GM12873 (cell line): Measurements from ENCODE around the gene PTPRA.

Source experiments
- TF ChIP-seq, protein P1 (sequence below): IDR thresholded peaks from 2 replicates; pipeline ENCODE4 v1.5.1; 2012; ENCODE audit warnings: low read depth, mild to moderate bottlenecking, moderate library complexity, low read length, control low read depth; ENCODE audit not compliant: insufficient read depth; ENCODE audit errors: missing control alignments

Gene PTPRA

DNA sequence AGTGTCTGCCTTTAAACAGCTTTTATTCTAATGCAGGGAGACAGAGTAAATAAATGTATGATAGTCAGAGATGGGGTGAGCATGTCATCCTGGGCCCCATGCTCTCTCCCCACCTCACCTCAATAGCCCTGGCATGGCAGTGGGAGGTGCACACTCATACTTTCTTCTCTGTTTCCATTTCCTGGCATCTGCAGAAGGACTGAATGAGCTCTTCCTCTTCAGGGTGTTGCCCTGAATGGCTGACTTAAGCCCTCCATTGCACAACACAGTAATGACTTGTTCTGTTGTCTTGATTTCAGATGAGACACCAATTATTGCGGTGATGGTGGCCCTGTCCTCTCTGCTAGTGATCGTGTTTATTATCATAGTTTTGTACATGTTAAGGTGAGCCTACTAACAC lies 113.2 kb downstream of the PTPRA start:
- TF ChIP-seq, protein P1, sequence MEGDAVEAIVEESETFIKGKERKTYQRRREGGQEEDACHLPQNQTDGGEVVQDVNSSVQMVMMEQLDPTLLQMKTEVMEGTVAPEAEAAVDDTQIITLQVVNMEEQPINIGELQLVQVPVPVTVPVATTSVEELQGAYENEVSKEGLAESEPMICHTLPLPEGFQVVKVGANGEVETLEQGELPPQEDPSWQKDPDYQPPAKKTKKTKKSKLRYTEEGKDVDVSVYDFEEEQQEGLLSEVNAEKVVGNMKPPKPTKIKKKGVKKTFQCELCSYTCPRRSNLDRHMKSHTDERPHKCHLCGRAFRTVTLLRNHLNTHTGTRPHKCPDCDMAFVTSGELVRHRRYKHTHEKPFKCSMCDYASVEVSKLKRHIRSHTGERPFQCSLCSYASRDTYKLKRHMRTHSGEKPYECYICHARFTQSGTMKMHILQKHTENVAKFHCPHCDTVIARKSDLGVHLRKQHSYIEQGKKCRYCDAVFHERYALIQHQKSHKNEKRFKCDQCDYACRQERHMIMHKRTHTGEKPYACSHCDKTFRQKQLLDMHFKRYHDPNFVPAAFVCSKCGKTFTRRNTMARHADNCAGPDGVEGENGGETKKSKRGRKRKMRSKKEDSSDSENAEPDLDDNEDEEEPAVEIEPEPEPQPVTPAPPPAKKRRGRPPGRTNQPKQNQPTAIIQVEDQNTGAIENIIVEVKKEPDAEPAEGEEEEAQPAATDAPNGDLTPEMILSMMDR, result no peak

DNA sequence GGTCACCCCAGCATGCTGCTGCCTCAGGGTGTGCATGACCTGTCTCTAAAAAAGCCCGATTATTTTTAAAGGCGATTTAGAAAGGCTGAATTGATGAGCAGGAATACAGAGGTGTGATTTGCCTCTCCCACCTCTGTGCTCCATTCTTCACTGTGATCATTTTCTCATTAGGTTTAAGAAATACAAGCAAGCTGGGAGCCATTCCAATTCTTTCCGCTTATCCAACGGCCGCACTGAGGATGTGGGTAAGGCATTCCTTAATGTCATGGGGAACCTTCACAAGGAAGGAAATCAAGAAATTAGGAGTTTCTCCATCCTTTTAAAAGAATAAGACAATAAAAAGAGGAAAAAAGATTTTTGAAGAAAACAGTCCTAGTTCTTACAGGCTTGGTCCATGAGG lies 114.6 kb downstream of the PTPRA start:
- TF ChIP-seq, protein P1, result no peak

DNA sequence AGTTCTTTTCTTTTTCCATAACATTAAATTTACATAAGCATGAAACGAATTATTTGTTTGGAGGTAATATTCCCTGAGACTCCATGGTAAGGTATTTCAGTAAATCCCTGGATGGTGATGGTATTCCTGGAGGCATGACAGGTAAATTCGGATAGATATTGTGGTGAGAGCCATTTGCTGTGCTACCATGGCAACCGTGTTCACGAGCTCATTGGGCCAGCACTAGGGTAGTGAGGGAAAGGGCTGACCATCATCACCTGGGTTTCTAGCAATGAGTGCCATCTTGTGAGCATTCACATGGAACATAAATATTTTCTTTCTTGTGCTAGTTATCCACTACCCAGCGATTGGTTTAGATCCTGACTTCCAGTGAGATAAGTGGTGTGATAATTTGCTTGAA lies 118.3 kb downstream of the PTPRA start:
- TF ChIP-seq, protein P1, result no peak

DNA sequence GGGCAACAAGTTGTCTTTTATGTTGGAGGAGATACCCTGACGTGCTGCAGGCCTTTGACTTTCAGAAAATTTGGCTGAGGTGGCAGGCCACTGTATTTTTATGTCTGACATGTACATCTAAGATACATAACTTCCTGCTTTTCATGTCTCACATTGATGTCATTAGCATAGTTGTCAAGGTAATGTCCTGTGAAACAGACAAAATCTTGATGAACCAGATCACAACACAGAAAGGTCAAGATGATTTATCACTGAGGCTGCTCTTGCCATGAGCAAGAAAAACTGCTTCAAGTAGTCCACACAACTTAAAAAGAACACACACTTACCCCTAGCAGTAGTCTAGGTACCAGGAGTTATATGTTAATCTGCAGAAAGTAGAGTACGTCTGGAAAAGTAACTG lies 120.0 kb downstream of the PTPRA start:
- TF ChIP-seq, protein P1, result no peak

DNA sequence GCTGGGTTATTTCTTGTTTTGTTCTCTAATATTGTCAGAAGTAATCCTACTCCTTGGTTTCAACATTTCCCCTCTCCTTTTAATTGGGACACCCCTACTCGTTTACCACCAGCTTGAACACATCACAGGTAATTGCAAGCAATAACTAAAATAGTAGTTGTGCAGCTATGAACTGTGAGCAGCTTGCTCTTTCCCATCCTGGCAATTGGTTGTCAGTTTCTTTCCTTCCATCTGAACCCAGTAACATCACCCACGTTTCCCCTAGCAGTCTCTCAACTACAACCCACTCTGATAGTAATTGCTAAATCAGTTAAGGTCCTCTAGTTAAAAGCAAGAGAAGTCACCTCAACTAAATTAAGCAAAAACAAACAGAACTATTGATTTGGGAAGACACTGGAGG lies 122.5 kb downstream of the PTPRA start:
- TF ChIP-seq, protein P1, result no peak

DNA sequence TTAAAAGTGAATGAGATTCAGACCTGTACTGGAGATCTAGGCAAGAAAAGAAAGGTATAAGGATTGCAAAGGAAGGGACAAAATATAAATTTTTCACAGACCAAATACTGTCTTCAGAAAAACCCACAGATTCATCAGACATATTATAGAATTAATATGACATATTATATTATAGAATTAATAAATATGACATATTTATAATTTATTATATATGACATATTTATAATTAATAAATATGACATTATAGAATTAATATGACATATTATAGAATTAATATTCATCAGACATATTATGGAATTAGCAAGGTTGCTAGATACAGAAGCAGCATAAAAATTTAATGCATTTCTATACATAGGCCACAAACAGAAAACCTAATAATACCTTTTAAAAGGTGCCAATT lies 125.4 kb downstream of the PTPRA start:
- TF ChIP-seq, protein P1, result no peak

DNA sequence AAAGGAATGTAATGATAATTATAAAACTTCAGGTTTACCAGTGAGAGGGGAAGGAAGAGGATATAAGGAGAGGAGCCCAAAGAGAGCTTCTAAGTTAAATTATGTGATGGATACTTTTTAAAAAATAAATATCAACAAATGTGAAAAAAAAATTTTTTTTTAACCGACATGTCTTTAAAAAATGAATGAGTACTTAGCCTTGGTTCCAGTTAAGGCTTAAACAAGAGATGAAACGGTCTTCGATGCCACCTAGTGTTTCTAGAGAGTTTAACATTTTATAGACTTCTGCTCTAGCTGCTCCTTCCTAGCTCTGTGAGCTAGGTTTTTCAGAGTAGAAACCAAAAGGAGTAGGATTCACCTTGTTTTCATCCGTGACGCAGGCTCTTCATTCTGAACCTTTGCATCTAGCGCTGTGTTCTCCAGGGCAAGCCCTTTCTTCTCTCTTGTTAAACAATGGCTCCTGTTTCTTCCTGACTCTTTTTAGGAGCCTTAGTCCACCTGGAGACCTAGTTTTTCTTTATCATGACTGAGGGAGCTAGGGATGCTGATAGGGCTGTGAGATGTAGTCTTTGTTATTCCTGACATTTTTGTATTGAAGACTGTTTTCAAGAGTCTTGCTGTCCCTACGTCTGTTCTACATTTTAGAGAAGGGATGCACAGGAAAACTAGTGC lies 127.7 kb downstream of the PTPRA start:
- TF ChIP-seq, protein P1, result peak; percentile 45
